Gastrocnemius medialis (tissue), 4 donors: ENCODE measurements around the gene APP. TPM values are rescaled to one million over a fixed set of nuclear protein-coding genes. Genes with fewer than 3 reads are reported as not detected.

ENCODE experiments used
- ATAC-seq, 2 donors: fragments of 150-250 bp; one replicate each; pipeline ENCODE4 v1.9.1; 2016
- DNase-seq, 2 donors: peaks; one replicate each; pipeline ENCODE4 v3.0.0-alpha.2; 2019
- H3K27ac ChIP-seq, 4 donors: fragments of 200-600 bp; sonication (generic); 1 replicate in 1 of 4; 2 replicates in 3 of 4; pipeline ENCODE4 v1.5.1; 2016 to 2018; ENCODE audit warnings: mild to moderate bottlenecking in 2 of 4, moderate library complexity in 1 of 4
- H3K27me3 ChIP-seq, 3 donors: fragments of 200-600 bp; sonication (generic) in 2 of 3; 1 replicate in 1 of 3; 2 replicates in 2 of 3; pipeline versions ENCODE4 v1.5.1 to v1.6.0; 2016 to 2019; ENCODE audit warnings: mild to moderate bottlenecking in 1 of 3, moderate library complexity in 1 of 3
- H3K36me3 ChIP-seq, 2 donors: fragments of 200-600 bp; sonication (generic) in 1 of 2; one replicate each; pipeline ENCODE4 v1.5.1; 2017 to 2018
- H3K4me1 ChIP-seq, 2 donors: fragments of 200-600 bp; sonication (generic) in 1 of 2; one replicate each; pipeline ENCODE4 v1.5.1; 2016 to 2017; ENCODE audit warnings: mild to moderate bottlenecking in 2 of 2
- H3K4me3 ChIP-seq, 4 donors: fragments of 200-600 bp; sonication (generic) in 3 of 4; 1 replicate in 1 of 4; 2 replicates in 3 of 4; pipeline ENCODE4 v1.5.1; 2016 to 2019; ENCODE audit warnings: mild to moderate bottlenecking in 2 of 4
- H3K9me3 ChIP-seq, 3 donors: fragments of 200-600 bp; sonication (generic) in 2 of 3; 1 replicate in 1 of 3; 2 replicates in 2 of 3; pipeline ENCODE4 v1.5.1; 2016 to 2019
- CTCF ChIP-seq, 5 experiments: fragments of 450-650 bp in 3 of 5; fragments of 200-600 bp in 2 of 5; sonication (generic) in 2 of 5; IDR thresholded peaks in 4 of 5; conservative IDR thresholded peaks in 1 of 5; 1 replicate in 4 of 5; 2 replicates in 1 of 5; pipeline ENCODE4 v1.5.1; 2016 to 2019; ENCODE audit warnings: antibody characterized with exemption in 5 of 5, mild to moderate bottlenecking in 3 of 5, moderate library complexity in 3 of 5
- POLR2A ChIP-seq, 2 donors: fragments of 450-650 bp; IDR thresholded peaks; one replicate each; pipeline ENCODE4 v1.6.1; 2017; ENCODE audit warnings: antibody characterized with exemption in 2 of 2, mild to moderate bottlenecking in 2 of 2, moderate library complexity in 2 of 2
- in situ Hi-C, 4 donors: fragments of 200-750 bp; cut with MboI; loops; one replicate each; pipeline versions ENCODE4 v1.15.0 to v1.8.0; 2017; ENCODE audit warnings: low sequenced_read_pairs in 4 of 4
- intact Hi-C: fragments of 100-400 bp; cut with DNase I; formaldehyde crosslinking; loops from one replicate; pipeline ENCODE4 v1.15.1; 2023; ENCODE audit warnings: low total_unique reads
- total RNA-seq, 4 donors: library from RNA; depleted of rRNA; stranded (reverse); fragments of >200 nt; gene quantifications; one replicate each; pipeline versions ENCODE4 v1.1.0 to v1.2.3, GENCODE V29; 2016

Gene APP
- total RNA-seq, 4 donors from 2014 or later, result 45.8 to 73.2 (median 70.1) TPM

- H3K4me3 ChIP-seq, result no peak overlapping the region
- H3K9me3 ChIP-seq, result no peaks in the 10 kb centered on the region
- H3K4me1 ChIP-seq, result no peaks in the 10 kb centered on the region
- TF ChIP-seq POLR2A (IDR thresholded peaks at IDR 0.05) (no peak), CTCF (IDR thresholded peaks at IDR 0.05 in 4 of 5, conservative IDR thresholded peaks at IDR 0.05 in 1 of 5) (no peak)
- H3K27ac ChIP-seq, result no peak overlapping the region
- DNase-seq, result peak in 1 of 2 donors; percentile 25
- no peaks in the 10 kb centered on the region for H3K36me3 ChIP-seq
- intact Hi-C loops, result loop anchor here (10.0 kb wide), 1 partner anchor 172 kb away; no protein-coding TSS in a partner anchor
- ATAC-seq, result peak in 1 of 2 donors; percentile 51
- H3K27me3 ChIP-seq, result no peaks in the 10 kb centered on the region
- in situ Hi-C loops, result loop anchor here in 1 of 4 donors (10.0 kb wide), 1 partner anchor 292 kb away; no protein-coding TSS in a partner anchor
Measured at GRCh38 chr21:26177187-26177586, 6.6 kb upstream of the APP start.

- Histone ChIP-seq H3K27me3 (peaks cover 5 to 24% (median 18%) of the 10 kb centered on the region in 3 donors), H3K4me3 (peak overlapping the region; percentile 69 to 91 (median 78)), H3K4me1 (peaks cover 3 to 20% of the 10 kb centered on the region in 2 donors), H3K36me3 (no peaks in the 10 kb centered on the region), H3K27ac (no peak overlapping the region), H3K9me3 (no peaks in the 10 kb centered on the region)
- intact Hi-C loops (loop anchor here (2.0 to 10.0 kb wide), 2 partner anchors 167 to 275 kb away; no protein-coding TSS in a partner anchor), in situ Hi-C loops (loop anchor here in 2 of 4 donors (5.0 to 10.0 kb wide), 2 partner anchors 279 to 287 kb away; no protein-coding TSS in a partner anchor)
- TF ChIP-seq CTCF (IDR thresholded peaks at IDR 0.05 in 4 of 5, conservative IDR thresholded peaks at IDR 0.05 in 1 of 5) (no peak), POLR2A (IDR thresholded peaks at IDR 0.05) (no peak)
- no peak for ATAC-seq
- DNase-seq, result no peak
Measured at GRCh38 chr21:26171258-26172100, 909 bp upstream of the APP start.

GRCh38 chr21:26169611-26170470 lies 729 bp downstream of the APP start:
- Histone ChIP-seq H3K27me3 (peaks cover 5 to 24% (median 18%) of the 10 kb centered on the region in 3 donors), H3K36me3 (no peaks in the 10 kb centered on the region), H3K27ac (peak overlapping the region; percentile 78 to 82 (median 82)), H3K9me3 (no peaks in the 10 kb centered on the region), H3K4me1 (peaks cover 3 to 20% of the 10 kb centered on the region in 2 donors), H3K4me3 (peak overlapping the region; percentile 69 to 91 (median 78))
- DNase-seq (peak in 1 of 2 donors; percentile 30), ATAC-seq (peak; percentile 51 to 69)
- in situ Hi-C loops, result loop anchor here (5.0 to 10.0 kb wide), 4 partner anchors 273 to 285 kb away; no protein-coding TSS in a partner anchor
- intact Hi-C loops, result loop anchor here (1.0 to 10.0 kb wide), 3 partner anchors 165 to 288 kb away; no protein-coding TSS in a partner anchor
- TF ChIP-seq POLR2A (IDR thresholded peaks at IDR 0.05) (peak in 1 of 2 donors; percentile 13), CTCF (IDR thresholded peaks at IDR 0.05 in 4 of 5, conservative IDR thresholded peaks at IDR 0.05 in 1 of 5) (no peak)

GRCh38 chr21:26169061-26169610 lies 1.4 kb downstream of the APP start:
- H3K9me3 ChIP-seq, result no peaks in the 10 kb centered on the region
- H3K27ac ChIP-seq, result peak overlapping the region; percentile 78 to 82 (median 82)
- in situ Hi-C loops, result loop anchor here in 2 of 4 donors (5.0 to 10.0 kb wide), 2 partner anchors 272 to 274 kb away; no protein-coding TSS in a partner anchor
- intact Hi-C loops, result no loop called here
- no peaks in the 10 kb centered on the region for H3K36me3 ChIP-seq
- ATAC-seq, result peak; percentile 46 to 52
- peak overlapping the region; percentile 69 to 91 (median 78) for H3K4me3 ChIP-seq
- TF ChIP-seq POLR2A (IDR thresholded peaks at IDR 0.05) (no peak), CTCF (IDR thresholded peaks at IDR 0.05 in 4 of 5, conservative IDR thresholded peaks at IDR 0.05 in 1 of 5) (peak in 2 of 5 experiments; percentile 21 to 22)
- peaks cover 5 to 24% (median 18%) of the 10 kb centered on the region in 3 donors for H3K27me3 ChIP-seq
- peaks cover 3 to 20% of the 10 kb centered on the region in 2 donors for H3K4me1 ChIP-seq
- no peak for DNase-seq
